Measurements from ENCODE around the gene SRPK2.

GRCh38 chr7:105403128-105403527 is 14.4 kb upstream of the SRPK2 start:
- TF ChIP-seq CTCF (IDR thresholded peaks at IDR 0.05; ENCODE audit: low read depth, low read length) (no peak), POLR2A (IDR thresholded peaks at IDR 0.05; ENCODE audit: extremely low read depth, insufficient read length) (no peak)

Data from NB4 (cell line).